ENCODE data around the gene SYNJ1. TPM values are rescaled to one million over a fixed set of nuclear protein-coding genes. Genes with fewer than 3 reads are reported as not detected.

SYNJ1 gene
- total RNA-seq, 6 experiments from 2014 or later, result 5.6 to 8.7 (median 6.9) TPM

DNA sequence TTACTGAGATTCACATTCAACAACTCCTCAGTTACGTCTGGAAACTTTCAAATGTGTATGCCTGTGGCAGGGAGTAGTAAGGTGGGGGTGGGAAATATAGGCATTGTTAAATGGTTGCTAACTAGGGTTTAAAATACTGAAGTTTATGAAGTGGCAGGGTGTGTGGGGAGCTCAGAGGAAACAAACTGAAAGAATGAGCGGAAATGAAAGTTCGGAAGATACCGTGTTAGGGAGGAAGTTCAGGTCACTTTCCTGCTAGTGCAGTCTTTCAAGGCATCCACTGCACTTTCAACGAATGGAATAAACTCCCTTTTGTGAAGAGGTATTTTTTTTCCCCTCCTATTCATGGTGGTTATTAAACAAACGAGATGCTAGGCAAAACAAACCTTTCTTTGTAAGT, 19.7 kb downstream of the SYNJ1 start:
- Histone ChIP-seq H3K9me3 (no peaks in the 10 kb centered on the region), H3K36me3 (no peaks in the 10 kb centered on the region), H3K27me3 (no peaks in the 10 kb centered on the region), H3K4me1 (no peaks in the 10 kb centered on the region), H3K4me3 (no peak overlapping the region), H3K27ac (no peak overlapping the region)
- DNase-seq, result no peak
- intact Hi-C loops (cut with DNase I), result no loop called here
- TF ChIP-seq POLR2A (IDR thresholded peaks at IDR 0.05), result no peak
- TF ChIP-seq, protein P1, sequence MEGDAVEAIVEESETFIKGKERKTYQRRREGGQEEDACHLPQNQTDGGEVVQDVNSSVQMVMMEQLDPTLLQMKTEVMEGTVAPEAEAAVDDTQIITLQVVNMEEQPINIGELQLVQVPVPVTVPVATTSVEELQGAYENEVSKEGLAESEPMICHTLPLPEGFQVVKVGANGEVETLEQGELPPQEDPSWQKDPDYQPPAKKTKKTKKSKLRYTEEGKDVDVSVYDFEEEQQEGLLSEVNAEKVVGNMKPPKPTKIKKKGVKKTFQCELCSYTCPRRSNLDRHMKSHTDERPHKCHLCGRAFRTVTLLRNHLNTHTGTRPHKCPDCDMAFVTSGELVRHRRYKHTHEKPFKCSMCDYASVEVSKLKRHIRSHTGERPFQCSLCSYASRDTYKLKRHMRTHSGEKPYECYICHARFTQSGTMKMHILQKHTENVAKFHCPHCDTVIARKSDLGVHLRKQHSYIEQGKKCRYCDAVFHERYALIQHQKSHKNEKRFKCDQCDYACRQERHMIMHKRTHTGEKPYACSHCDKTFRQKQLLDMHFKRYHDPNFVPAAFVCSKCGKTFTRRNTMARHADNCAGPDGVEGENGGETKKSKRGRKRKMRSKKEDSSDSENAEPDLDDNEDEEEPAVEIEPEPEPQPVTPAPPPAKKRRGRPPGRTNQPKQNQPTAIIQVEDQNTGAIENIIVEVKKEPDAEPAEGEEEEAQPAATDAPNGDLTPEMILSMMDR (IDR thresholded peaks at IDR 0.05), result no peak
- ATAC-seq, result peak in 1 of 4 donors; percentile 29
- 63% methylated on average over 6 of the region's 6 CpGs for WGBS (ENCODE audit: insufficient coverage, low coverage, low lambda C conversion rate, missing lambda C conversion rate)

DNA sequence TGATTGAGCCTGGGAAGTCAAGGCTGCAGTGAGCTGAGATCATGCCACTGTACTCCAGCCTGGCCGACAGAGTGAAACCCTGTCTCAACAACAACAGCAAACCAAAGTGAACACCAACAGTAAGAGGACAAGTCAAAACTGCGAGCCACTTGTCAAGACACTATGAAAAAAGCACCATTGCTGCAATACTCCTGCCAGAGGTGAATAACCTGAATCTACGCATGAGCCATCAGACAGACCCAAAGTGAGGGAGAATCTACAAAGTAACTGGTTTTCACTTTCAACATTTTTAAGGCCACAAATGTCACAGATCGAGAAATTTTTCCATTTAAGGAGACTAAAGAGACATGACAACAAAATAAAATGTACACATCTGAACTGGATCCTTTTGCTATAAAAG, 21.9 kb downstream of the SYNJ1 start:
- WGBS (ENCODE audit: insufficient coverage, low coverage, low lambda C conversion rate, missing lambda C conversion rate), result 94% methylated on average over 3 of the region's 4 CpGs
- intact Hi-C loops (cut with DNase I), result no loop called here
- Histone ChIP-seq H3K27ac (no peak overlapping the region), H3K9me3 (no peaks in the 10 kb centered on the region), H3K27me3 (no peaks in the 10 kb centered on the region), H3K4me3 (no peak overlapping the region), H3K4me1 (no peaks in the 10 kb centered on the region), H3K36me3 (no peaks in the 10 kb centered on the region)
- no peak for TF ChIP-seq POLR2A (IDR thresholded peaks at IDR 0.05)
- TF ChIP-seq, protein P1 (IDR thresholded peaks at IDR 0.05), result no peak
- ATAC-seq, result no peak
- DNase-seq, result no peak

DNA sequence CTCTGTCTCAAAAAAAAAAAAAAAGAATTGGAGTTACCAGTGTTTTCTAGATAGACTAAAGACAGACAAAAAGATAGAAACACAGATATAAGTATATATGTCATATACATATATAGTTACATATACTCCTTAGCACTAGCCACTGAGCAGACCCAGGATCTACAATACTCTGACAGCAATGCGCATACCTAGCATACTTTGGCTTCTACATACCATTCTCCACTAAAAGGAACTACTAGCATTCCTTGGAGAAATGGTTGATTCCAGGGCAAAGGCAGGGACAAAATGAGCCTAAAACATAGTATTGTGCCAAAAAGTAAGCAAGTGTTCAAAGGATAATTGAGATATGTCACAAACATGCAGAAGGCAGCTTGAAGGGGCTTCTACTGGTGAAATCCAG, 22.7 kb downstream of the SYNJ1 start:
- H3K27me3 ChIP-seq, result no peaks in the 10 kb centered on the region
- no peaks in the 10 kb centered on the region for H3K4me1 ChIP-seq
- no peak overlapping the region for H3K4me3 ChIP-seq
- no peak overlapping the region for H3K27ac ChIP-seq
- DNase-seq, result no peak
- WGBS (ENCODE audit: insufficient coverage, low coverage, low lambda C conversion rate, missing lambda C conversion rate), result 100% methylated on average over 1 of the region's 1 CpG
- H3K36me3 ChIP-seq, result no peaks in the 10 kb centered on the region
- intact Hi-C loops (cut with DNase I), result no loop called here
- no peak for ATAC-seq
- no peaks in the 10 kb centered on the region for H3K9me3 ChIP-seq
- TF ChIP-seq, protein P1 (IDR thresholded peaks at IDR 0.05), result no peak
- no peak for TF ChIP-seq POLR2A (IDR thresholded peaks at IDR 0.05)

DNA sequence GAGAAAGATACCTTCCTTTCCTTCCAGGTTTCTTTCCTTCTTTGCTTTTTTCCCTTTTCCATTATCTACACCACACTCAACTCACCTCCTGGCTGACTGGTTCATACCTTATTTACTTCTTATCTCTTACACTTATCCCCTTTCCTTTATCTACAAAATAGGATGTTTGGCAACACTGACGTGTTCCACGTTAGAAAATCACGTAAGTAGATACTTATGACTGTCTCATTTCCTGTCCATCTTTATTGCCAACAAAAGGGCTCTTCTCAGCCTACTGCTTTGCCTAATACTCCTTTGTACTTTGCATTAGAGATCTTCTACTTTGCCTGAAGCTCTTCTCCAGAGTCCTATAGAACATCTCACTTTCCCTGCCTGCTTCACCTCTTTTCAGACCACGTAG, 25.1 kb downstream of the SYNJ1 start:
- Histone ChIP-seq H3K36me3 (peaks cover 0 to 4% (median 0%) of the 10 kb centered on the region in 4 donors), H3K27me3 (no peaks in the 10 kb centered on the region), H3K4me3 (no peak overlapping the region), H3K27ac (no peak overlapping the region), H3K9me3 (no peaks in the 10 kb centered on the region), H3K4me1 (no peaks in the 10 kb centered on the region)
- WGBS (ENCODE audit: insufficient coverage, low coverage, low lambda C conversion rate, missing lambda C conversion rate), result 46% methylated on average over 4 of the region's 4 CpGs
- TF ChIP-seq POLR2A (IDR thresholded peaks at IDR 0.05), result no peak
- TF ChIP-seq, protein P1 (IDR thresholded peaks at IDR 0.05), result no peak
- intact Hi-C loops (cut with DNase I), result no loop called here
- DNase-seq, result no peak
- ATAC-seq, result peak in 2 of 4 donors; percentile 13 to 46

Data from right lobe of liver (tissue), 6 donors.